ENCODE results near the gene SLC8A2.
A peak's percentile ranks its signal among the peaks of the same experiment; 100 is the strongest.

The SLC8A2 gene, protein sequence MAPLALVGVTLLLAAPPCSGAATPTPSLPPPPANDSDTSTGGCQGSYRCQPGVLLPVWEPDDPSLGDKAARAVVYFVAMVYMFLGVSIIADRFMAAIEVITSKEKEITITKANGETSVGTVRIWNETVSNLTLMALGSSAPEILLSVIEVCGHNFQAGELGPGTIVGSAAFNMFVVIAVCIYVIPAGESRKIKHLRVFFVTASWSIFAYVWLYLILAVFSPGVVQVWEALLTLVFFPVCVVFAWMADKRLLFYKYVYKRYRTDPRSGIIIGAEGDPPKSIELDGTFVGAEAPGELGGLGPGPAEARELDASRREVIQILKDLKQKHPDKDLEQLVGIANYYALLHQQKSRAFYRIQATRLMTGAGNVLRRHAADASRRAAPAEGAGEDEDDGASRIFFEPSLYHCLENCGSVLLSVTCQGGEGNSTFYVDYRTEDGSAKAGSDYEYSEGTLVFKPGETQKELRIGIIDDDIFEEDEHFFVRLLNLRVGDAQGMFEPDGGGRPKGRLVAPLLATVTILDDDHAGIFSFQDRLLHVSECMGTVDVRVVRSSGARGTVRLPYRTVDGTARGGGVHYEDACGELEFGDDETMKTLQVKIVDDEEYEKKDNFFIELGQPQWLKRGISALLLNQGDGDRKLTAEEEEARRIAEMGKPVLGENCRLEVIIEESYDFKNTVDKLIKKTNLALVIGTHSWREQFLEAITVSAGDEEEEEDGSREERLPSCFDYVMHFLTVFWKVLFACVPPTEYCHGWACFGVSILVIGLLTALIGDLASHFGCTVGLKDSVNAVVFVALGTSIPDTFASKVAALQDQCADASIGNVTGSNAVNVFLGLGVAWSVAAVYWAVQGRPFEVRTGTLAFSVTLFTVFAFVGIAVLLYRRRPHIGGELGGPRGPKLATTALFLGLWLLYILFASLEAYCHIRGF
- 0 reads per million in 2 donors for total RNA-seq

DNA sequence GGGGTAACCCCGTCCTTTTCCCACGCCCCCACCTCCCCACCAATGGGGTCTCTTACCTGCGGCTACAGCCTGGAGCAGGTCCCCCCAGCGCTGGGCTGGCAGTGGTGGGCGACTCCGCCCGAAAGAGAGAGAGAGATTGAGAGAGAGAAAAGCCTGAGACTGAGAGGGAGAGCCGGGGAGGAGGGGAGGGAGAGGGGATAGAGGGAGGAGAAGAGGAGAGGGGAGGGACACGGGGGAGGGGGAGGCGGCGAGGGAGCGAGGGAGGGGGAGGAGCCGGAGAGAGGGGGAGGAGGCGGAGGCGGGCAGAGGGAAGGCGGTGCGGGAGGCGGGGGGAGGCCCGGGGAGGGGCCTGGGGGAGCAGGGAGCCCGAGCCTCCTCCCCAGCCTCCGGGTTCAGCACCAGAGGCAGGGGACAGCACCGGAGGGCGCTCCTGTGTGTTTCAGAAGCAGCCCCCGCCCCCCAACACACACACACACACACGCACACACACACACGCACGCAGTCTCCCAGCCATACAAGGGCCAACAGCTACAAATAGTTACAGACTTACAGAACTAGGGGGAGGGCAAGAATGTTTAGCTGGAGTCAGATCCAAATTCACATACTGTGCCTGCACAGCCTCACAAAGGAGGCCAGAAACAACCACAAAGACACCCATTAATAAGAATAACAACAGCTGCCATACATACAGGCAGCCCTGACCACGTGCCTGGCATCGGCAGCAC lies at the start of gene SLC8A2:
TSS of gene SLC8A2 (minus strand) at position 161 of the 725 bp plus-strand sequence. CDS start 5,490 bp downstream, outside the sequence.
- peak; percentile 38 to 81 (median 40) for DNase-seq

DNA sequence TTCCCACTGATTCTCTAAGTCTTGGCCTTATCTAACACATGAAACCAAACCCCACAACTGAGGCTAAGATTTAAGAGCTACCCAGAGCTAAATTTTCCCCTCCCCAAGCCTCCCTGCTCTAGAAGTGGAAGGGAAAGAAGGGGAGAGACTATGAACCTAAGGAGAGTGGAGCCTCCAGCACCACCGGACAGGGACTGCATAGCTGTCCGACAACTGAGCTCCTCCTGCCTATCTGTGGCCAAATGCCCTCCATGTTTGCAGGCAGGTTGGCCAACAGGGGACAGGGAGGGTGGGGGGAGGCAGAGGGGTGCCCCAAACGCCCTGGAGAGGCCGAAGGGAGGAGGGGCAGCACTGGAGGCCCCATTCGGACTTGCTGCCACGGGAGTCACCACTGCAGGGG lies 49.1 kb upstream of the SLC8A2 start:
- DNase-seq: no peak

DNA sequence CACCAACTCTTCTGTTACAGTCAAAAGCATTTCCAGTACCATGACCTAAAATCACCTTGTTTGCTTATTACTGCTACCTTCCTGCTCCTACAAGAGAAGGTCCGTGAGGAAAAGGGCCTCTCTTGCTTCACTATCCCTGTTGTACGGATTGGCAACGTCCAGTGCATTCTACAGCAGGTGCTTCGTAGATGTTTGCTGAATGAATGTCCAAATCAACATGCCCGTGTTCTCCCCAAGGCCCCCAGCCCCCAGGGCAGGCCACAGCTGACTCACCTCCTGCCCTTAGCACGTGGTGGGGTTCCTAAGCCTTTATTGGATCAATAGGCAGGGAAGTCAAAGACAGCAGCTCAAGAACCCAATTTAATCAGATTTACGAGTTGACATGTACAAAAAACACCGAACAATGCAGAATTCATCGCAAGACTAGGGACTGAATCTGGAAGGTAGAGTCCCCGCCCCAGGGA lies 48.7 kb upstream of the SLC8A2 start:
- no peak for DNase-seq

DNA sequence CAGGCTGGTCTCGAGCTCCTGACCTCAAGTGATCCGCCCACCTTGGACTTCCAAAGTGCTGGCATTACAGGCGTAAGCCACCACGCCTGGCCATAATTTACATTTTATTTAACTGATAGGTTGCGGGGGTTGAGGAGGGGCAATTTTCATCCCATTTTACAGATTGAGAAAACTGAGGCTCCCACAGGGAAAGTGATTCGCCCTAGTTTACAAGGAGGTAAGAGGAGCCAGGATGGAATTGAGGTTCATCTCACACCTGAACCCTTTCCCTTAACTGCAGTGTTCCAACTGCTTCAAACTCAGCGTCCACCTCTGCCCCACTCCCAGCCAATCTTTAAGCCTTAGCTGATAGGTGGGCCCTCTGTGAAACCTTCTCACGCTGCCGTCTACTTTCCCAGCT lies 47.2 kb upstream of the SLC8A2 start:
- no peak for DNase-seq

DNA sequence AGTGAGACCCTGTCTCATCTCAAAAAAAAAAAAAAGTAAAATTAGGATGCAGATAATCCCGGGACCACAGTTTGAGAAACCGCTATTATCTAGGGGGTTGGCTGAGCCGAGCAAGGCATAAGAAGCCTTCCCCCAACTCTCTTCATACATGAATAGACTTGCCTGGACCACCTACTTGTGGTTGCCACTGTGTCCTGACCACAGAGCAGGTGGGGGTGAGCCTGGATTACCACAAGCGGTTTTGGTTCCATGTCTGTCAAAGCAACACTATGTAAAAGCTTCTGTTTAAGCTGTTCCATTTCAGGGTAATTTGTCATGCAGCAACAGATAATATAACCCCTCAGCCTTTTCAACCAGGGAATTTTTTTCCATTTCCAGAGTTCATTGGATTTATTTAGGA lies 46.4 kb upstream of the SLC8A2 start:
- DNase-seq: peak in 2 of 5 experiments; percentile 66 to 80

DNA sequence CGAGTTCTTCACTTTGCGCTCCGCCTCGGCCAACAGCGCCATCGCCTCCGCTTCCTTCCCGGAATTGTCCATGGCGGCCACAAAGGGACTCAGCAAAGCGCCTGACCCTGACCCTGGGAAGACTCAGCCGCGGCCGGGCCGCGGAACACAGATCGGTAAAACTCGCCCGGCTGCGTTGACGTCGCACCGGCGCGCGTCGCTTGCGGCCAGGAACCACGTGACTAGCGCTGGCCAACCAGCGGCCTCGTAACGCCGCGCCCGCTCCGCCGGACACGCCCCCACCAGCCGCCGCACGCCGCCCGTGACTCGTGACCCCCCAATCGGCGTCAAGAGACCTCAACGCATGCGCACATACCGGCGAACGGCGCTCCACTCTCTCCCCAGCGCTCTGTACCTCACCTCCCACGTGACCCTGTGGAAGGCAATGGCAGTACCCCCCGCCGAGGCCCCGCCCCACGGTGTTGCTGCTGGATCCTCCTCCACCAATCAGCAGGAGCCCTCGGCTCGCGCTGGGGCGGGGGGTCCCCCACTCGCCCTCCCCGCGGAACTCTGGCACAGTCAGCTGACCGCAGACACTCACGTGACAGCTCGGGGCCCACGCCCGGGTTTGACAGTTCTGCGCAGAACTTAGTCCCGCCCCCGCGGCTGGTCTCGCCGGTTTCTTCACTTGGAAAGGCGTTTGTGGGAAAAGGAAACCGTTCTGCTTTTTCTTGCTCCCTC lies 43.3 kb upstream of the SLC8A2 start, which contains the start of gene NAPA:
TSS of gene NAPA (minus strand) at position 195 of the 720 bp plus-strand sequence. CDS start at position 72, 123 bp downstream.
- peak; percentile 100 for DNase-seq

DNA sequence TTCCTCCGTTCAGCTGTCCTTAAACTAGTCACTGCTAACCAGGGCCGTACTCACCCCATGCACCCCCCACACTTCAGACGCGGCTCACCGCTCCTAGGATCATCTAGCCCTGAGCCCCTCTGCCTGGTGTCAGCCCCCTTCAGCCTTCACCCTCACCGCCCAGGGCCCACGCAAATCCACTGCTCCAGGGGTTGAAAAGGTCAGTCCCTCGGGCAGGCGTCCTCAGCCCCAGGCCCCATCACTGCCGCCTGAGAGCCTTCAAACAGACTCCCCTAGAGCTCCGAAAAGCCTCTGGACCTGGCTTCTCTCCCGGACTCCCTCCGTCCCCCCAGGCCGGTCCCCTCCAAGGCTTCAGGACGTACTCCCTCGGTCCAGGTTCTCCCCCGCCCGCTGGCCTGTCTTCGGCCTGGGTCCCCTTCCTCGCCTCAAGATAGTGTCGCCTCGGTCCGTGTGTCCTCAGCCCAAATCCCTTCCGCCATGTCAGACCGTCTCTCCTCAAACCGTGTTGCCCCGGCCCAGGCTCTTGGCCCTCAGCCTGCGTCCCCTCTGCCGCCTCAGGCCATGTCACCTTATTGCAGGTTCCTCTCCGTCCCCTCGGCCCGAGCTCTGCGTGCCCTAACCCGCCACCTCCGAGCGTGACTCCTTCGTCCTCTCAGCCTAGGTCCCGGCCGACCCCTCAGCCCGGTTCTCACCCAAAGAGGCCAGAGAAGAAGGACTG lies 42.6 kb upstream of the SLC8A2 start:
- no peak for DNase-seq

DNA sequence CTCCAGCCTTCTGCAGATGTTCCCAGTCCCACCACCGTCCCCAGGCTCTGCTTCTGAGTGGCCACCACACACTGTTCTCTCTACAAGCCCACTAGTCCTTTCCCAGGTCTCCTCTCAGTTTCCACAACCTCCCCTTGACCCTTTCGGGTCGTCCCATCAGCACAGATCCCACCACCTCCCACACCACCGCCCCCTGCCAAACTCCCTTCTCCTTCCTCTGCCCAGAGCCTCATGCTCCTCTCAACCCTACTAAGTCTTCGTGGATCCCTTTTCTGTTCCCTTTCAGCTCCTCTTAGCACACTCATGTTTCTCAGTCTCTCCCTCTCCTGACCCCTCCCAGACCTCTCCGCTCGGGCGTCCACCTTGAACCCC lies 41.2 kb upstream of the SLC8A2 start:
- no peak for DNase-seq

DNA sequence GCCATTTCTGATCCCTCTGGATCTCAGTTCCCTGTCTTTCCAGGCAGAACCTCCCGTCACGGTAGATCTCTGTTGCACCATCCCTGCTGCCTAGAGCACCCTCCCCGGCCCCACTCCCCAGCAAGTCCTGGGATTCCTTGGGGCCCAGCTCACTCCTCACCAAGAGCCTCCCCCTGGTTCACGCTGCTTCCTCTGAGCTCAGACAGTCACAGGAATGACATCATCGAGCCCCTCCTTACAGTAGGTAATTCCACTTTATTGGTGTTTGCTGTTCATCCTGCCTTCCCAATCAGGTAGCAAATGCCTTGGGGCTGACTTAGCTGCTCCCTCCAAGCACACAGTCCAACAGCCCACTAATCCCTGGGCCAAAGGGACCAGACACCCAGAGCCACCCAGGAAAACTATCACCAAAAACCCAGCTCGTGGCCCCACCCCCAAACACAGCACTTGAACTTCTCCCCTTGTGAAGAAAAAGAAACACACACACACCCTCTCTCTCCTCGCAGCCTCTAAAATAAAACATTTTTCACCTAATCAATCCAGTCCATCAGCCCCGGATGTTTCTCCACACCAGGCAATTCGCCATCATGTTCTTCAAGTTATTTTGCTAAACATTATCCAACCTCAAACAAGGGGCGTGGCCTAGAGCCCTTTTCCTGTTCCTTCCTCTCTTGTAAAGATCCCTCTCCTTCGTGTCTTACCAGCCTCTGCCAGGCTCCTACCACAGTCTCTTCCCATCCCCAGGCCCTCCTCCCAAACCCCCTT lies 40.7 kb upstream of the SLC8A2 start:
- DNase-seq: peak in 1 of 5 experiments; percentile 51

DNA sequence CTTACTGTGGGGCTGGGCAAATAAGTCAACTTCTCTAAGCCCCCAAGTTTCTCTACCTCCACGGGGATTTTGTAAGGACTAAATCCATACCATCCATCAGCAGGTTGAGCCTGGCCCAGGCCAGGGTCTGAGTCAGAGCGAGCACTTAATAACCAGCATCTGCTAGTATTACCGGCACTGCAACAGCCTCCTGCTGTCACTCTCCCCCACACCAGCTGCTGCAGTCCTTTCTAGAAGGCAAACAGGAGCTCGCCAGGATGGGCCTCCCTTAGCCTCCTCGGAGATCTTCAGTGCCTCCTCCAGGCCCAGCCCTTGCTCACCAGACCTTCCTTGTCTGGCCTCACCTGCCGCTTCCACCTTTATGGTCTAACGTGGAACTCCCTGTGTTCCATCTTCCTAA lies 40.0 kb upstream of the SLC8A2 start:
- DNase-seq: no peak

DNA sequence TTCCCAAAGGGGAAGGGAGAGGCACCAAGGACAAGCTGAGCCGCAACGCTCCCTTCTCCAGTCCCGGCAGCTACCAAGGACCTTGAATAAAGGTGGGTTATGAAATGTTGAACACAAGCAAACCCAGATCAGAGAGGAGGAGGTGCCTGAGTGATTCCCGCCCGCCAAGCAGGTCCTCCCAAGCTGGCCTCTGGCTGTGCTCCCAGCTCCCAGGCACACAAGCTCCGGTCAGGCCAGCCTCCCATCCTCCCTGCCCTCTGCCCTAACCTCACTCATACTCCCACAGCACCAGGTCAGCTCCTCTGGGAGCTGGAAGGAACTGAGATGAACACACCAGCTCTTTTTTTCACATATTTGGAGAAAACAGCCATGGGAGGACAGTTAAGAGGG lies 39.4 kb upstream of the SLC8A2 start:
- DNase-seq: no peak

DNA sequence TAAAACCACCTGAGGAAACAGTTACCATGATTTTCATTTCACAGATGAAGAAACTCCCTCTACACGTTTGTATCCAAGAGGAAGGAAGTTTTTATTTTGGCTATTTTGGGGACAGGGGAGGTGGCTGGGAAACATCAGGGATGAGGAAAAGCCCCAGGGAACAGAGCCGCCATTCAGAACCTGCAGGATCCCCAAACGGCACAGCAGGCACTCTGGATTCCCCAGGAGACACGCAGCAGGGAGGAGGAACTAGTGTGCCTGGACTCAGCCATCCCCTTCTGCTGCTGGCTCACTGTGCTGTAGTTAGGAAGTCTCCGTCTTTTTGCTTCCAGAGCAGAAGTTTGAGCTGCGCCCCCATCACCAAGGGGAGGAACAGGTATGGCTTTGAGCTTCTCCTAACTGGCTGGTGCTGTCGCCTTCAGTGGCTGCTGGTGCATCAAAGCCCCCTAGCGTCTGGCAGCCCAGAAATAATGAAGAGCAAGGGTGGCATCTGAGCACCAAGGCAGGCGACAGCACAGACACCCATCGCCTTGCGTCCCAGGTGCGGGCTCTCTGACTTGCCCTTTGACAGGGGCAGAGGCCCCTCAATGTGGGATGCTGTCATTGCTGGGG lies 38.9 kb upstream of the SLC8A2 start:
- DNase-seq: no peak

DNA sequence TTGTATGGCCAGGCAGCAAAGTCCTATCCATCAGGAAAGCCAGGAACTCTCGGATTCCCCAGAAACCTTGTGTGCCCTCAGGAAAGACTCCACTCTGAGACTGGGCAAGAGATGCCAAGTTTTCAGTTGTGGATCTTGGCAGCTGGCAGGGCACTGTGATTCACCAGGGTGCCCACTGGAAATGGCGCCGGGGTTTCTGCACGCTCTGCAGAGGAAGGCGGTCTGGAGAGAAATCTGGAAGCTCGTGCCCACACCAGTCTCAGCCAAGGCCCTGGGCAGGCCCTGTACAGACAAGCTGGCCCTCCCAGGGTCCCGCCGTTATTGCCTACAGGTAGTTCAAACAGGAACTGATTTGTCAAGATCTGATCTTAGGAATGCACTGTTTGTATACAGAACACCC lies 38.3 kb upstream of the SLC8A2 start:
- DNase-seq: no peak

DNA sequence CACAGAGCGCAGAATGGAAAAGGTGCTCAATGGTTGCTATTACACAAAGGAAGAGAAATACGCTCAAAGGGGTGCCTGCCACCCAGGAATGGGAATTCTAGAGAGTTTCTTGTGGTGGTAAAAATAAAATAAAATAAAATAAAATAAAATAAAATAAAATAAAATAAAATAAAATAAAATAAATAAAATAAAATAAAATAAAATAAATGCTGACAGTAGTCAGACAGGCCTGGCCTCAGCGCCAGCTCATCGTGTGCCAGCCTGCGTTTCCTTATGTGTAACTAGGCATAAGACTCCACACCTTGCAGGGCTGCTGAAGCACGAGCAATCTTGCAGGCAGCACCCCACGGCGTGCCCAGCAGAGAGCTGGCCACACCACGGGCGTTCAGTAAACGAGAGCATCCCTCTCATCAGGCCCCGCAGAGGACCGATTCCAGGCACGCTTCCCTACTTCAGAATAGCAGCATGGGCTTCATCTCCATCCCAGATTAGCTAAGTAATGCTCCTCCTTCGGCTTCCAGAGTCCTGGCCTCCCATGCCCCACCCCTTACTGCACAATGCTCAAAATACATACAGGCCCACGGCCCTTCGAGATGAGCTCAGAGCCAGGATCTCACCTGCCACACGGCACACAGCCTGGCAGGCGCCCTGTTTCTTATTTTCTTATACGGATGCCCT lies 37.6 kb upstream of the SLC8A2 start:
- no peak for DNase-seq

DNA sequence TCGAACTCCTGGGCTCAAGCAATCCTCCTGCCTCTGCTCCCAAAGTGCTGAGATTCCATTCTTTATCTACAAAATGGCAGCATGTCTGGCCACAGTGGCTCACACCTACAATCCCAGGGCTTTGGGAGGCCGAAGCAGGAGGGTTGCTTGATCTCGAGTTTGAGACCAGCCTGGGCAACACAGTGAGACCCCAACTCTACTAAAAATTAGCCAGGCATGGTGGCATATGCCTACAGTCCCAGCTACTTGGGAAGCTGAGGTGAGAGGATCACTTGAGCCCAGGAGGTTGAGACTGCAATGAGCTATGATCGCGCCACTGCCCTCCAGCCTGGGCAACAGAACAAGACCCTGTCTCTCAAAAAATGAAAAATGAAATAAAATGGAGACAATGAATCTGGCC lies 37.0 kb upstream of the SLC8A2 start:
- DNase-seq: no peak

DNA sequence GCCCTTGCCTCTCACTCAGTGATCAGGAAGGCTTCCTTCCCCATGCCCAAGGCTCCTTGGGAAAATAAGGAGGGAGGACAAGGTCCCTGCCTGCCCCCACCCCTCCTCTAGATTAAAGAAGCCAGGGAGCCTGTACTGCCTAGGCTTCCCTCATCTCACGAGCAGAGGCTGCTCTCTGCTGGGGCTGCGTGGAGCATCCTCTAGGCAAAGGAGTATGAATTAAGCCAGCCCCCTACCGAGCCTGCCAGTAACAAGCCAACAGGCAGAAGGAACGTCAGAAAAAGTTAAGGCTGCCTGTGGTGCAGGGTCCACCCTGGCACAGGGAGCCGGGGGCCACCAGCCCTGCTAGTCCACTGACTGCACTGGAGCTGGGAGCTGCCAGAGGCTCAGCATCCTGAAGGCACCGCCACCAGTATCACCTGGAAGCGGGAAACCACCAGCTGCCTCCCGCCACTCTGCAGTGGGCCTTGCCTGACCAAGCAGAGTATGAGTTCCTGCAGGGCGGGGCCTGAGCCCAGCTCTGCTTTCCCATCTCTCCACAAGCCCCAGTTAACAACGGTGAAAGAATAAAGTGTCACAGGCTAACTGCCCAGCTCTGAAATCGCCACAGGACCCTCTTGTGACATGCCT lies 36.3 kb upstream of the SLC8A2 start:
- DNase-seq: no peak

DNA sequence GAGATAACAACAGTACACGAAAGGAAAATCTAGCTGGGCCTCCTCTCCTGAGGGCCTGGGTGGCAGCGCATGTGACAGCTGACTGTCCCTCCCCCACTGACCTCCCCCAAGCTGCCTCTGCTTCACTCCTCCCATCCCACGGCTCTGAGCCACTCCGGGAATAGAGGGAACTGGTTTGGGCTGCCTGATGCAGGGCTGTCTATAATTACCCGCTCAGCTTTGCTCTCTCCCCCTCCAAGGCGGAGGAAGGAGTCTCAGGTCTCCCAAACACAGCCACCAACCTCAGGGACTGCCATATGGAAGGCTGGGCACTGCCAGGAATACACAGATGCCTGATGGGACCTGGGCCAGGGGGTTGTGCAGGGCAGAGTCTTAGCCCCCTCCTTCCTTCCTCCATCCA lies 35.3 kb upstream of the SLC8A2 start:
- DNase-seq: no peak

DNA sequence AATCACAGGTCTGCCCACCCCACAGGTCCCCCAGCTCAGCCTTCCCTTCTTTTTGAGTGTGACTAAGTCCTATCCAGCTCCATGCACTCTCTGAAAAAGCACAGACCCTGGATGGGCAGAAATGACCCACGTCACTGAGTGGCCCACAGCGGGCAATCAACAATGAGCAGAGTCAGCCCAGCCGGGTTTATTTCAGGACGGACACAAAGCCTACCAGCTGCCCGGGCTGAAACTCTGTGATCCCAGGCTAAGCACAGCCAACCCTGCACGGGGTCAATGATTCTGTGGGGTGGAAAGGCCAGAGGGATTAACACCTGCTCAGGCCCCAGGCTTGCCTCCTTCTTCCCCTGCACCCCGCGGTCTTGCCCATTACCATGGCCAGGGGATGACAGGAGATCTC lies 34.8 kb upstream of the SLC8A2 start:
- DNase-seq: no peak

DNA sequence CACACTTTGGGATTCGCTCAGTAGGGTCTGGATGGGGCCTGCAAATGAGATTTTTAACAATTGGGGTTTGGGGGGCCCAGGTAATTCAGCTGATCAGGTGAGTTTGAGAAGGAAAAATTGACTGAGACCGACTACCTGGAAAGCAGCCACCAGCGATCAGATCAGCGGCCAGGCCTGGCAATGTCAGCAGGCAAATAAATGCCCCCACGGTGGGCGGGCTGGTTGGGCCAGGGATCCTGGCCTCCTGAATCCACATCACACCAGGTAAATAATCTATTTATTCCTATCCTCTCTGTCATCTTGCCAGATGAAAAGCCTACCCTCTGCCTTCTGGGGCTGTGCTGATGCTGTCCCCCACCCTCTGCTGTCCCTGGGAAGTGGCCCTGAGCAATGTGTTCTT lies 33.8 kb upstream of the SLC8A2 start:
- no peak for DNase-seq

All from T-helper 2 cell (primary cell).